Ovary (tissue), 3 donors: Measurements from ENCODE around the gene ADAMTS5.

Experiments
- CTCF ChIP-seq, 3 donors: fragments of 450-650 bp in 2 of 3; fragments of 200-600 bp in 1 of 3; IDR thresholded peaks; one replicate each; pipeline versions ENCODE4 v1.5.1 to v1.8.0; 2016 to 2022; ENCODE audit warnings: antibody characterized with exemption in 3 of 3, mild to moderate bottlenecking in 1 of 3
- EP300 ChIP-seq: sonication (generic); formaldehyde crosslinking; IDR thresholded peaks from one replicate; pipeline ENCODE4 v1.6.1; 2017; ENCODE audit warnings: antibody characterized with exemption
- POLR2A ChIP-seq: fragments of 450-650 bp; IDR thresholded peaks from one replicate; pipeline ENCODE4 v1.6.1; 2017; ENCODE audit warnings: antibody characterized with exemption, mild to moderate bottlenecking, moderate library complexity
- donor health status: DM: no; HTN: no; CAD: no.

GRCh38 chr21:26983576-26983975 is 16.7 kb upstream of the ADAMTS5 start:
- TF ChIP-seq CTCF (IDR thresholded peaks at IDR 0.05), result no peak
- TF ChIP-seq EP300, result no peak
- TF ChIP-seq POLR2A, result no peak
